ACC112 (cell line): ENCODE data around the gene CYP21A2.
"Not testable (repeated sequence)": the region's sequence is repeated elsewhere in the genome, so short reads cannot be mapped to it uniquely, and the experiment has no call there.

Source experiments
- H2AFZ ChIP-seq: fragments of 200-600 bp; sonication (generic); one replicate; pipeline ENCODE4 v1.6.0; 2017; ENCODE audit warnings: antibody characterized with exemption, low read length; ENCODE audit not compliant: unreplicated experiment
- H3K27ac ChIP-seq: fragments of 200-600 bp; sonication (generic); 2 replicates; pipeline ENCODE4 v1.5.1; 2014; ENCODE audit warnings: low read depth, mild to moderate bottlenecking, antibody characterized with exemption, low read length, moderate library complexity
- H3K27me3 ChIP-seq: fragments of 200-600 bp; sonication (generic); 2 replicates; pipeline ENCODE4 v1.6.1; 2014; ENCODE audit warnings: mild to moderate bottlenecking, antibody characterized with exemption, low read length, moderate library complexity, mixed read lengths; ENCODE audit not compliant: insufficient read depth
- H3K36me3 ChIP-seq: fragments of 200-600 bp; sonication (generic); 2 replicates; pipeline ENCODE4 v1.6.1; 2016; ENCODE audit warnings: mild to moderate bottlenecking, antibody characterized with exemption, low read length, moderate library complexity, mixed read lengths; ENCODE audit not compliant: insufficient read depth
- H3K4me1 ChIP-seq: fragments of 200-600 bp; sonication (generic); one replicate; pipeline ENCODE4 v1.6.1; 2016; ENCODE audit warnings: low read length, mixed read lengths; ENCODE audit not compliant: insufficient read depth, unreplicated experiment, control insufficient read depth
- H3K4me3 ChIP-seq: fragments of 200-600 bp; sonication (generic); 2 replicates; pipeline ENCODE4 v1.5.1; 2014; ENCODE audit warnings: mild to moderate bottlenecking, low read depth, low read length
- H3K79me2 ChIP-seq: fragments of 200-600 bp; sonication (generic); one replicate; pipeline ENCODE4 v1.6.0; 2016; ENCODE audit warnings: low read length; ENCODE audit not compliant: control insufficient read depth, unreplicated experiment, insufficient read depth

Gene CYP21A2

GRCh38 chr6:32056254-32056653 lies 18.0 kb downstream of the CYP21A2 start:
- H3K4me1 ChIP-seq: peaks cover 9% of the 10 kb centered on the region
- no peak overlapping the region for H2AFZ ChIP-seq
- H3K36me3 ChIP-seq: no peaks in the 10 kb centered on the region
- no peak overlapping the region for H3K27ac ChIP-seq
- H3K27me3 ChIP-seq: no peaks in the 10 kb centered on the region
- H3K79me2 ChIP-seq: no peaks in the 10 kb centered on the region
- H3K4me3 ChIP-seq: no peak overlapping the region

GRCh38 chr6:32057966-32058365 lies 19.8 kb downstream of the CYP21A2 start:
- H2AFZ ChIP-seq: no peak overlapping the region
- H3K79me2 ChIP-seq: no peaks in the 10 kb centered on the region
- no peak overlapping the region for H3K4me3 ChIP-seq
- no peaks in the 10 kb centered on the region for H3K27me3 ChIP-seq
- H3K36me3 ChIP-seq: no peaks in the 10 kb centered on the region
- H3K4me1 ChIP-seq: peaks cover 9% of the 10 kb centered on the region
- no peak overlapping the region for H3K27ac ChIP-seq

GRCh38 chr6:32058511-32058963 lies 20.3 kb downstream of the CYP21A2 start:
- H3K36me3 ChIP-seq: no peaks in the 10 kb centered on the region
- no peak overlapping the region for H3K27ac ChIP-seq
- no peaks in the 10 kb centered on the region for H3K27me3 ChIP-seq
- H3K4me3 ChIP-seq: no peak overlapping the region
- H3K79me2 ChIP-seq: no peaks in the 10 kb centered on the region
- no peak overlapping the region for H2AFZ ChIP-seq
- peaks cover 9% of the 10 kb centered on the region for H3K4me1 ChIP-seq

GRCh38 chr6:32060966-32061655 lies 22.9 kb downstream of the CYP21A2 start:
- no peaks in the 10 kb centered on the region for H3K79me2 ChIP-seq
- H3K27ac ChIP-seq: no peak overlapping the region
- H3K4me3 ChIP-seq: no peak overlapping the region
- H3K36me3 ChIP-seq: no peaks in the 10 kb centered on the region
- H3K4me1 ChIP-seq: peaks cover 9% of the 10 kb centered on the region
- H2AFZ ChIP-seq: no peak overlapping the region
- H3K27me3 ChIP-seq: no peaks in the 10 kb centered on the region

GRCh38 chr6:32064706-32065105 lies 26.5 kb downstream of the CYP21A2 start:
- Histone ChIP-seq H3K4me3 (no peak overlapping the region), H2AFZ (no peak overlapping the region), H3K27me3 (no peaks in the 10 kb centered on the region), H3K36me3 (no peaks in the 10 kb centered on the region), H3K27ac (no peak overlapping the region), H3K4me1 (no peaks in the 10 kb centered on the region), H3K79me2 (no peaks in the 10 kb centered on the region)

- H3K27ac ChIP-seq, H2AFZ ChIP-seq, H3K27me3 ChIP-seq, H3K4me1 ChIP-seq, H3K4me3 ChIP-seq, H3K36me3 ChIP-seq, H3K79me2 ChIP-seq: not testable (repeated sequence)
Measured at GRCh38 chr6:32067521-32067920, 29.3 kb downstream of the CYP21A2 start.

GRCh38 chr6:32068315-32068714 lies 30.1 kb downstream of the CYP21A2 start:
- H2AFZ ChIP-seq, H3K27me3 ChIP-seq, H3K4me1 ChIP-seq, H3K4me3 ChIP-seq, H3K79me2 ChIP-seq, H3K27ac ChIP-seq, H3K36me3 ChIP-seq: not testable (repeated sequence)

- Histone ChIP-seq H3K27me3 (no peaks in the 10 kb centered on the region), H3K4me1 (no peaks in the 10 kb centered on the region), H3K79me2 (no peaks in the 10 kb centered on the region), H3K36me3 (no peaks in the 10 kb centered on the region), H2AFZ (no peak overlapping the region), H3K4me3 (no peak overlapping the region), H3K27ac (no peak overlapping the region)
Measured at GRCh38 chr6:32068867-32069266, 30.7 kb downstream of the CYP21A2 start.

- no peak overlapping the region for H3K27ac ChIP-seq
- H3K36me3 ChIP-seq: no peaks in the 10 kb centered on the region
- no peaks in the 10 kb centered on the region for H3K27me3 ChIP-seq
- no peaks in the 10 kb centered on the region for H3K4me1 ChIP-seq
- H2AFZ ChIP-seq: no peak overlapping the region
- no peak overlapping the region for H3K4me3 ChIP-seq
- H3K79me2 ChIP-seq: no peaks in the 10 kb centered on the region
Measured at GRCh38 chr6:32069460-32069859, 31.2 kb downstream of the CYP21A2 start.

- Histone ChIP-seq H3K4me3 (no peak overlapping the region), H3K27ac (no peak overlapping the region), H3K27me3 (no peaks in the 10 kb centered on the region), H3K79me2 (no peaks in the 10 kb centered on the region), H3K4me1 (no peaks in the 10 kb centered on the region), H2AFZ (no peak overlapping the region), H3K36me3 (no peaks in the 10 kb centered on the region)
Measured at GRCh38 chr6:32069878-32070515, 31.8 kb downstream of the CYP21A2 start.

- Histone ChIP-seq H3K36me3 (no peaks in the 10 kb centered on the region), H3K4me1 (peaks cover 6% of the 10 kb centered on the region), H3K79me2 (no peaks in the 10 kb centered on the region), H2AFZ (no peak overlapping the region), H3K4me3 (no peak overlapping the region), H3K27ac (no peak overlapping the region), H3K27me3 (no peaks in the 10 kb centered on the region)
Measured at GRCh38 chr6:32070814-32071543, 32.8 kb downstream of the CYP21A2 start.
